ENCODE results near the gene TSSK3. TPM values are rescaled to one million over a fixed set of nuclear protein-coding genes. Genes with fewer than 3 reads are reported as not detected.

TSSK3 gene
- total and polyA plus RNA-seq, 2 experiments from 2014 or later = not detected

- Histone ChIP-seq H3F3A (replicated peaks; ENCODE audit: low read depth) (no peaks in the 10 kb centered on the region; the same call in 1 of the 2 replicates), H3K27ac (ENCODE audit: low read depth) (no peak overlapping the region), H3K79me2 (replicated peaks; ENCODE audit: insufficient read depth) (peaks cover 32% of the 10 kb centered on the region), H3K4me3 (no peak overlapping the region), H3K4me1 (ENCODE audit: insufficient read depth) (peaks cover 6% of the 10 kb centered on the region; the same call in 1 of the 2 replicates), H3K9me2 (ENCODE audit: insufficient read depth) (no peaks in the 10 kb centered on the region), H3K4me2 (no peak overlapping the region), H3K27me3 (ENCODE audit: insufficient read depth) (no peaks in the 10 kb centered on the region), H2AFZ (no peak overlapping the region), H3K36me3 (ENCODE audit: insufficient read depth) (peaks cover 25% of the 10 kb centered on the region), H4K20me1 (replicated peaks; ENCODE audit: insufficient read depth) (peaks cover 13% of the 10 kb centered on the region; the same call in 1 of the 2 replicates)
- peaks cover 2% of the 10 kb centered on the region for H3K27me3 Mint-ChIP-seq (ENCODE audit: insufficient read depth, low read depth, poor library complexity)
- peaks cover 8% of the 10 kb centered on the region; the same call in 2 of the 3 replicates for H3K4me1 Mint-ChIP-seq
- no peak for TF ChIP-seq ZNF462 (CRISPR knock-in tag; IDR thresholded peaks at IDR 0.05)
- TF ChIP-seq STAT1 (IDR thresholded peaks at IDR 0.05; ENCODE audit: unreplicated experiment) = no peak
- TF ChIP-seq EZH2phosphoT487 (IDR thresholded peaks at IDR 0.05; ENCODE audit: unreplicated experiment) = no peak
- no peak for TF ChIP-seq ETS1 (IDR thresholded peaks at IDR 0.05)
- TF ChIP-seq, protein P1, sequence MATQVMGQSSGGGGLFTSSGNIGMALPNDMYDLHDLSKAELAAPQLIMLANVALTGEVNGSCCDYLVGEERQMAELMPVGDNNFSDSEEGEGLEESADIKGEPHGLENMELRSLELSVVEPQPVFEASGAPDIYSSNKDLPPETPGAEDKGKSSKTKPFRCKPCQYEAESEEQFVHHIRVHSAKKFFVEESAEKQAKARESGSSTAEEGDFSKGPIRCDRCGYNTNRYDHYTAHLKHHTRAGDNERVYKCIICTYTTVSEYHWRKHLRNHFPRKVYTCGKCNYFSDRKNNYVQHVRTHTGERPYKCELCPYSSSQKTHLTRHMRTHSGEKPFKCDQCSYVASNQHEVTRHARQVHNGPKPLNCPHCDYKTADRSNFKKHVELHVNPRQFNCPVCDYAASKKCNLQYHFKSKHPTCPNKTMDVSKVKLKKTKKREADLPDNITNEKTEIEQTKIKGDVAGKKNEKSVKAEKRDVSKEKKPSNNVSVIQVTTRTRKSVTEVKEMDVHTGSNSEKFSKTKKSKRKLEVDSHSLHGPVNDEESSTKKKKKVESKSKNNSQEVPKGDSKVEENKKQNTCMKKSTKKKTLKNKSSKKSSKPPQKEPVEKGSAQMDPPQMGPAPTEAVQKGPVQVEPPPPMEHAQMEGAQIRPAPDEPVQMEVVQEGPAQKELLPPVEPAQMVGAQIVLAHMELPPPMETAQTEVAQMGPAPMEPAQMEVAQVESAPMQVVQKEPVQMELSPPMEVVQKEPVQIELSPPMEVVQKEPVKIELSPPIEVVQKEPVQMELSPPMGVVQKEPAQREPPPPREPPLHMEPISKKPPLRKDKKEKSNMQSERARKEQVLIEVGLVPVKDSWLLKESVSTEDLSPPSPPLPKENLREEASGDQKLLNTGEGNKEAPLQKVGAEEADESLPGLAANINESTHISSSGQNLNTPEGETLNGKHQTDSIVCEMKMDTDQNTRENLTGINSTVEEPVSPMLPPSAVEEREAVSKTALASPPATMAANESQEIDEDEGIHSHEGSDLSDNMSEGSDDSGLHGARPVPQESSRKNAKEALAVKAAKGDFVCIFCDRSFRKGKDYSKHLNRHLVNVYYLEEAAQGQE (IDR thresholded peaks at IDR 0.05; ENCODE audit: unreplicated experiment) = no peak
- TF ChIP-seq JUNB (IDR thresholded peaks at IDR 0.05; ENCODE audit: unreplicated experiment) = no peak
- TF ChIP-seq ZNF114 (CRISPR knock-in tag; IDR thresholded peaks at IDR 0.05) = no peak
- no peak for TF ChIP-seq POLR2AphosphoS5 (IDR thresholded peaks at IDR 0.05; ENCODE audit: low read depth)
- TF ChIP-seq ZNF331 (CRISPR knock-in tag; IDR thresholded peaks at IDR 0.05; ENCODE audit: low read depth) = no peak
- TF ChIP-seq EZH2 (IDR thresholded peaks at IDR 0.05; ENCODE audit: low read depth, unreplicated experiment) = no peak
- no peak for TF ChIP-seq CREB1 (CRISPR knock-in tag; IDR thresholded peaks at IDR 0.05; ENCODE audit: low read depth)
- TF ChIP-seq, protein P2, sequence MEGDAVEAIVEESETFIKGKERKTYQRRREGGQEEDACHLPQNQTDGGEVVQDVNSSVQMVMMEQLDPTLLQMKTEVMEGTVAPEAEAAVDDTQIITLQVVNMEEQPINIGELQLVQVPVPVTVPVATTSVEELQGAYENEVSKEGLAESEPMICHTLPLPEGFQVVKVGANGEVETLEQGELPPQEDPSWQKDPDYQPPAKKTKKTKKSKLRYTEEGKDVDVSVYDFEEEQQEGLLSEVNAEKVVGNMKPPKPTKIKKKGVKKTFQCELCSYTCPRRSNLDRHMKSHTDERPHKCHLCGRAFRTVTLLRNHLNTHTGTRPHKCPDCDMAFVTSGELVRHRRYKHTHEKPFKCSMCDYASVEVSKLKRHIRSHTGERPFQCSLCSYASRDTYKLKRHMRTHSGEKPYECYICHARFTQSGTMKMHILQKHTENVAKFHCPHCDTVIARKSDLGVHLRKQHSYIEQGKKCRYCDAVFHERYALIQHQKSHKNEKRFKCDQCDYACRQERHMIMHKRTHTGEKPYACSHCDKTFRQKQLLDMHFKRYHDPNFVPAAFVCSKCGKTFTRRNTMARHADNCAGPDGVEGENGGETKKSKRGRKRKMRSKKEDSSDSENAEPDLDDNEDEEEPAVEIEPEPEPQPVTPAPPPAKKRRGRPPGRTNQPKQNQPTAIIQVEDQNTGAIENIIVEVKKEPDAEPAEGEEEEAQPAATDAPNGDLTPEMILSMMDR (conservative IDR thresholded peaks at IDR 0.05; ENCODE audit: low read depth in 2 of 2) = no peak
- TF ChIP-seq NANOG (IDR thresholded peaks at IDR 0.05; ENCODE audit: borderline replicate concordance) = no peak
- no peaks in the 10 kb centered on the region for H3K9me3 Mint-ChIP-seq
- H3K36me3 Mint-ChIP-seq (ENCODE audit: low read depth) = peaks cover 33% of the 10 kb centered on the region
- DNase-seq (ENCODE audit: low spot score) (no peak), ATAC-seq (no peak)
- no peak overlapping the region for H3K27ac Mint-ChIP-seq
- no peak overlapping the region for H3K4me3 Mint-ChIP-seq
Measured at GRCh38 chr1:32388641-32389040, 26.3 kb downstream of the TSSK3 start.
